HG03095 (cell line): ENCODE data around the gene MGLL.
"Not testable (repeated sequence)": the region's sequence is repeated elsewhere in the genome, so short reads cannot be mapped to it uniquely, and the experiment has no call there.

Experiments used
- ATAC-seq: cut with Tn5 transposase; IDR thresholded peaks from one replicate; pipeline ENCODE4 v1.9.1; 2021; ENCODE audit warnings: moderate library complexity; ENCODE audit not compliant: unreplicated experiment

MGLL gene

GRCh38 chr3:127692501-127693335 lies 129.6 kb downstream of the MGLL start:
- no peak for ATAC-seq

DNA sequence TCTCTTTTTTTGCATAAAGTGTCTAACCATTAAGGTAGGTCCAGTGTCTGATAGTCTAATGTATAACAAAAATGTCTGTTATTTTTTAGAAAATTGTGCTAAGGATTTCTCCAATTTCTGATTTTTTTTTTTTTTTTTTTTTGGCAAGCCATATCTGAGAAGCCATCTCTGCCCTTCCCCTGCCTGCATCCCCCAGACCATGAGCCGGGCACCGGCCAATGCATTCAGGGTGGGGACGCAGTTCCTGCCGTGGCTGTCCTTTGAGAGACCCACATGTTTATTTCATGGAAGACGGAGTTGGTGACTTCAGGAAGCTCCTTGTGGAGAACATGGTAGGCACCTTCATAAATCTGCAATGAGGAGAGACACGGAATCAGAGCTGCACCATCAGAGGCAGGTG lies 130.3 kb downstream of the MGLL start:
- no peak for ATAC-seq

- no peak for ATAC-seq
These were observed 130.8 kb downstream of the MGLL start for GRCh38 chr3:127691489-127691888.

DNA sequence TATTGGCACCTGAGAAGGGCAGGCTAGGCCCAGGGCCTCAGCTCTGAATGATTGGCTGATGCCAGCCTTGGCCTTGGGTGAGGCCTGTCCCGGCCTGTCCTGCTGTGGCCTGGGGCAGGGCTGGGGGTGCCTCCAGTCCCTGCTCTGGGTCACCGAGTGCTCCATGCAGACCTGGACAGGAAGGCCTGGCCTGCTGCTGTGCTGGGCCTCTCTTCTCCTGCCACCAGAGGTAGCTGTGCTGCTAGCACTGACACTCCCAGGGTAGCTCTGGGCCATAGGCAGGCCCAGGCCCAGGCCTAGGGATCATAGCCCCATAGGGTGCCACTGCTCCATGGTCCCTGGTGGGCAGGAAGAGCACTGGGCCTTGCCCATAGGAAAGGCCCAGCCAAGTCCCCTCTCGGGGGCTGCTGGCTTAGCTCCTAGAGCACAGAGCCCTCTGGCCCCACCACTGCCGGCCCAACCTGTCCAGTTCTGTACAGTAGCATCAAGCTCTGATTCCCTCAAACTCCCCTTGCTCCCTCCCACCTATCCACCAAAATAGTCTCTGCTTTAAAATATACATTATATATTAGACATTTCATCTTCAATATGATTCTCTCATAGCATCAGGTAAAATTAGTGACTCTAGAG lies 131.4 kb downstream of the MGLL start:
- ATAC-seq: no peak

- no peak for ATAC-seq
These were observed 132.2 kb downstream of the MGLL start for GRCh38 chr3:127690106-127690505.

DNA sequence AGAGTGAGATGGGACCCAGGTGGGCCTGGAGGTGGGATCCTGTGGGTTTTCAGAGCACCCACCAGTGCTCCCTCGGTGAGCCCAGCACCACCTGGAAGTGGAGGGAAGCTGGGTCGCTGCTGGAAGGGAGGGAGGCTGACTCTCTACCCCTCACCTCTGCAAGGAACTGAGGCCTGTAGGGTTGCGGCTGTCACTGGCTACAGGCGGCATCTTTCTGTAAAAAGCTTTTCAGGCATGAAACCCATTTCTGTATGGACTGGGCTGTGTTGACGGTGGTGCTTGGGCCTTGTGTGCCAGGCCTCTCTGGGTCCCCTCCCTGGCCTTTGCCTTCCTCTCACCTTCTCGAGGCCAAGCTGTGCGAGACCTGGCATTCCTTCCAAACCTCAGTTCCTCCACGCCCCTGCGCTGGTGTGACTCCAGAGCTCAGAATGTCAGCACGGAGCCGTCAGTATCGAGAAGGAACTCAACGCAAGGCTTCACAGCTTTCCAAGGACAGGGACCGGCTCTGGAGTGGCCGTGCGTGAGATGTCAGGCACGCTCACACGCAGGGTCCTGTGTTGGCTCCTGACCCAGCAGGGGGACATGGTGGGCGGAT lies 133.0 kb downstream of the MGLL start:
- ATAC-seq: no peak

- ATAC-seq: no peak
These were observed 133.7 kb downstream of the MGLL start for GRCh38 chr3:127688416-127689265.

GRCh38 chr3:127688022-127688415 lies 134.3 kb downstream of the MGLL start:
- ATAC-seq: no peak

- no peak for ATAC-seq
These were observed 135.0 kb downstream of the MGLL start for GRCh38 chr3:127687228-127687737.

GRCh38 chr3:127686512-127686894 lies 135.8 kb downstream of the MGLL start:
- no peak for ATAC-seq

DNA sequence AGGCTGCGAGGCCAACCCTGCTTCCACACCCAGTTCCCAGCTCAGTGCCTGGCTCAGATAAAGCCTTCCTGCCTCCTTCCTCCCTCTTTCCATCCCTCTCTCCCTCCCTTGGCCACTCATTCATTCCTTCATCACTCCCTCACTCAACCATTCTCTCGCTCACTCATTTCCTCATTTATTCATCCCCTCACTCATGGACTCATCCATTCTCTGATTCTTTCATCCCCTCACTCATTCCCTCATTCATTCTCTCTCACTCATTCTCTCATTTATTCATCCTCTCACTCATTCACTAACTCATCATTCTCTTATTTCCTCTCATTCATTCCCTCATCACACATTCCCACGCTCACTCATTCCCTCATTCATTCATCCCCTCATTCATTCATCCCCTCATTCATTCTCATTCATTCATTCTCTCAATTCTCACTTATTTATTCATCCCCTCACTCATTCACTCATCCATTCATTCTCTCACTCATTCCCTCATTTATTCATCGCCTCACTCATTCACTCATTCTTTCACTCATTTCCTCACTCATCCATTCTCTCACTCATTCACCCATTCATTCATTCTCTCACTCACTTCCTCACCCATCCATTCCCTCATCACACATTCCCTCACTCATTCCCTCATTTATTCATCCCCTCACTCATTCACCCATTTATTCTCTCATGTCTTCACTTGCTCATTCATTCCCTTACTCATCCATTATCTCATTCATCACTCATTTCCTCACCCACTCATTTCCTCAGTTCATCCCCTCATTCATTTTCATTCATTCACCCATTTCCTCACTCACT lies 136.4 kb downstream of the MGLL start:
- ATAC-seq: no peak

DNA sequence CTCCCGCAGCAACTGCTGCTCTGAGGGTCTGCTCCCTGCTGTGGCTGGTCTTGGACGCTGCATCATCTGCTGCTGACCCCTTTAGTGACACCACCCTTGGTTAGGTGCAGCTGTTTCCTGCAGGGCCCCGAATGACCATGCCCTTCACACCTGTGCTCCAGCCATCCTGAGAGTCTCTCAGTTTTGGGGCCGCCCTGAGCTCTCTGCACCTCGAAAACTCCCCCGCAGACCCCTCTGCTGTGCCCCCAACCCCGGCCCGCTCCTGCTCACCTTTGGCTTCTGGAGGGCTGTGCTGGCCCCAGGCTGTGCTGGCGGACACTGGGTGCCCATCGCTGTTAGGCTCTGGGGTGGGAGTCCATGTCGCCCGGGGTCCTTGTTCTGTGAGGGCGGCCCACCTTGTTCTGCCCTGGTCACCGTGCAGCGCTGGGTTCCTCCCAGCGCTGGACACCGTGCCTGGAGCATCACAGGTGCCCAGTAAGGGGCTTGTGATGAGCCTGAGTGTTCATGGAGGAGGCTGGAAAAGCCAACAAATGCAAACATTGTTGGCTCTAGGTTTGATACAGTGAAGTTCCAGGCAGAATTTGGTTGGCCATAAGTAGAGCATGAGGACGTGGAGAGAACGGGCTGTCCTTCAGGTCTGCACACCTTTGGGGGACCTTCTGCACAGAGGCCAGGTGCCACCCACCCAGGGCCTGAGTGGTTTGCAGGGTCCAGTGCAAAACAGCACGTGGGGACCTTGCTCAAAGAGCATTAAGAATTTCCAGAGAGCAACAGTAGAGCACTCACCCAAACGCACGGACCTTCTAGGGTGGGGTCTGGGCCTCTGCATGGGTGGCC lies 137.2 kb downstream of the MGLL start:
- ATAC-seq: no peak

DNA sequence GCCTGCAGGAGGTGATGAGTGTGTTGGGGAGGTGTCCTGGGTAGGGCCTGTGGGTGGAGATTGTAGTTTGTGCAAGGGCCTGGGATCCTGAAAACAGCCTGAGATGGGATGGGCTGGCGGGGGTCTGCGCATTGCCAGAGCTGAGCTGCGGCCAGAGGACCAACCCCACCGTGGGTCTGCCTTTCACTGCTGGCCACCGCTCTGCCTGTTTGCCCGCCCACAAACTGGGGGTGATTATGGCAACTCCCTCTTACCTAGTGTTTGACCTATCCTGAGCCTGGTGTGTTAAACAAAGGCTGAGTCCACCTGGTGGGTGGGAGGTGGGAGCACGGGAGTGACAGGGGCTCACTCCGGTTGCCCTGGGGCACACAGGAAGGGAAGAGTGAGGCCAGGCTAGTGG lies 139.8 kb downstream of the MGLL start:
- no peak for ATAC-seq

- not testable (repeated sequence) for ATAC-seq
These were observed 140.2 kb downstream of the MGLL start for GRCh38 chr3:127682175-127682554.

GRCh38 chr3:127680798-127681221 lies 141.5 kb downstream of the MGLL start:
- ATAC-seq: no peak

DNA sequence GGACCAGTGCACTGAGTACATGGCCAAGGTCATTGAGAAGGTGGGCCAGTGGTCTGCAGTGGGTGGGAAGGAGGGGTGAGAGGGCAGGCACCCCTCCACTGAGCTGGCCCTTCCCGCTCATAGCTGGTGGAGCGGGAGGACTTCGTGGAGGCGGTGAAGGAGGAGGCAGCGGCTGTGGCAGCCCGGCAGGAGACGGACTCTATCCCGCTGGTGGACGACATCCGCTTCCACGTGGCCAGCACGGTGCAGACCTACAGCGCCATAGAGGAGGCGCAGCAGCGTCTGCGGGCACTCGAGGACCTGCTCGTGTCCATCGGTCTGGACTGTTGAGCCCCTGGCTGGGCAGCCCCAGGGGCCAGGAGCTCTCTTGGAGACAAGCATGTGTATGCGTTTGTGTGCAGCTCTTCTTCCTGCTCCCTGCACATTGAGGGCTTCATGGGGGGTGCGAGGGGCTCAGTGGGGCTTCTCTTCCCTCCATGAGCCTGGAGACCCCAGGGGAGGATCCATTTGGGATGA lies 142.1 kb downstream of the MGLL start:
- ATAC-seq: no peak

- no peak for ATAC-seq
These were observed 142.7 kb downstream of the MGLL start for GRCh38 chr3:127679534-127680145.

DNA sequence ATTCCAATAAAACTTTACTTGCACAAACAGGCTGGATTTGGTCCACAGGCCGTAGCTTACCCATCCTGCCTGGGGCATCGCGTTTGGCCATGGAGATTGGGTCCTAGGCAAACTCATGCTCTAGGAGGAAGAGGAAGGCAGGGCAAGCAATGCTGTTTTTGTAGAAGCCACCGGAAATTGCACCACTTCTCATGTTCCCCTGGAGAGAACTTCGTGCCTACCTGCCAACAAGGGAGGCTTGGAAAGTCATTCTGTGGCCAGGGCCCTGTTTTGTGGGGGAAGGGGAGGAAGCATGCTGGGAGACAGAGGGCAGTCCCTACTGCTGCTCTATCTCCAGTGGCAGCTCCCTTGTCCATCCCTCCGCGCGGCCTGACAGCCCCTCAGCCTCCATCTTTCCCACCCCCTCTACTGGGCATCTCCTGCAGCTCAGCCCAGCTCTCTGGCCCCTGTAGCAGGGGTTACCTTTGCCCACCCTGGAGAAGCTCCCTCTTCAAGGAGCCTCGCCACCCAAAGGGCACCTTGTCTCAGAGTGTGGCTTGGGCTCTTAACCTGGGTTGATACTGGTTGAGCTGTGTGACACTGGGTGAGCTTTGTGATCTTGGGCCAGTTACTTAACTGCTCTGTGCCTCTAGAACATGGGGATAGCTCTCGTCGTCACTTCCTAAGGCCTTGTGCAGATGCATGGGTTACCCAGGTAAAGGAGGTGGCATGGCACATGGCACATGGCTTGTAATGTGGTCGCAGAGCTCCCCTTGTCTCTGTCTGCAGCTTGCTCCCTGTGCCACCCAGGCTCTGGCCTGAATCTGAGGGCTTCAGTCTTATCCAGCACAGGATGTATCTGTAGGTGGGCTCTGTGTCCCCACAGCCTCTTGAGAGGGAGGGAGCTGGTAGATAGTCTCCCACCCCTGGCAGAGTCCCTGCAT lies 143.4 kb downstream of the MGLL start:
- ATAC-seq: no peak
